Osteocyte (in vitro differentiated cells): ENCODE results near the gene GOLIM4. TPM values are rescaled to one million over a fixed set of nuclear protein-coding genes. Genes with fewer than 3 reads are reported as not detected.

Experiments used
- DNase-seq: peaks from one replicate; pipeline ENCODE4 v3.0.0; 2021; ENCODE audit warnings: mixed read lengths; ENCODE audit not compliant: unreplicated experiment; ENCODE audit errors: extremely low spot score
- H3K27ac Mint-ChIP-seq: one replicate; pipeline ENCODE4 v1.8.0; 2021; ENCODE audit warnings: mild to moderate bottlenecking, mixed read lengths; ENCODE audit not compliant: unreplicated experiment
- H3K27me3 Mint-ChIP-seq: one replicate; pipeline ENCODE4 v1.8.0; 2021; ENCODE audit warnings: mixed read lengths; ENCODE audit not compliant: unreplicated experiment
- H3K36me3 Mint-ChIP-seq: one replicate; pipeline ENCODE4 v1.8.0; 2021; ENCODE audit warnings: mixed read lengths; ENCODE audit not compliant: unreplicated experiment
- H3K4me1 Mint-ChIP-seq: one replicate; pipeline ENCODE4 v1.8.0; 2021; ENCODE audit warnings: mixed read lengths; ENCODE audit not compliant: unreplicated experiment
- H3K4me3 Mint-ChIP-seq: one replicate; pipeline ENCODE4 v1.8.0; 2021; ENCODE audit warnings: mild to moderate bottlenecking, moderate library complexity, mixed read lengths; ENCODE audit not compliant: unreplicated experiment
- H3K9me3 Mint-ChIP-seq: one replicate; pipeline ENCODE4 v1.8.0; 2021; ENCODE audit warnings: mixed read lengths; ENCODE audit not compliant: unreplicated experiment
- total RNA-seq: library from RNA; stranded (reverse); gene quantifications from 2 replicates; pipeline ENCODE4 v1.2.1, GENCODE V29; 2021
- TF ChIP-seq, protein P1 (sequence below): fragments of 200-600 bp; sonication (generic); IDR thresholded peaks from 2 replicates; pipeline ENCODE4 v1.5.0; 2021; ENCODE audit warnings: antibody characterized with exemption, mild to moderate bottlenecking, moderate library complexity

GOLIM4 gene
- total RNA-seq, 1 donor from 2014 or later: 40.5 TPM

- H3K4me3 Mint-ChIP-seq: no peak overlapping the region
Observed at GRCh38 chr3:167976516-167977361, 119.0 kb downstream of the GOLIM4 start.

DNA sequence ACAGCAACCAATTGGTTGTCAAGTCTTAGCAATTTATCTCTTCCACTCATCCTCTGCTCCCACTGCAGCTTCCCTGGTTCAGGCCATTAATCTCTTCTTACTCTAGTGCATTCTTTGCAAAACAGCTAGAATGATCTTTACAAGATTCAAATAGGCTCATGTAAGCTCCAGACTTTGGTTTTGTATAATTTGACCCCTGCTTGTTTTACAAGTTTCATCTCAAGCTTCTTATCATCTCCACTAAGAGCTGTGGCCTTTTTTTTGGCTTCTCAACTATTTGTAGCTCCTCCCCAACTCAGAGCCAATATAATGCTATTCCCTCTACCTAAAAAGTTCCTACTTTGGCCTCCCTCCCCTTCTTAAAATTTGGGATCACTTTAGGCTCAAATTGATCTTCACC lies 121.8 kb downstream of the GOLIM4 start:
- DNase-seq: no peak
- Mint-ChIP-seq H3K27me3 (peaks cover 14% of the 10 kb centered on the region), H3K4me1 (no peaks in the 10 kb centered on the region), H3K36me3 (no peaks in the 10 kb centered on the region), H3K4me3 (no peak overlapping the region), H3K27ac (no peak overlapping the region), H3K9me3 (no peaks in the 10 kb centered on the region)
- TF ChIP-seq, protein P1, sequence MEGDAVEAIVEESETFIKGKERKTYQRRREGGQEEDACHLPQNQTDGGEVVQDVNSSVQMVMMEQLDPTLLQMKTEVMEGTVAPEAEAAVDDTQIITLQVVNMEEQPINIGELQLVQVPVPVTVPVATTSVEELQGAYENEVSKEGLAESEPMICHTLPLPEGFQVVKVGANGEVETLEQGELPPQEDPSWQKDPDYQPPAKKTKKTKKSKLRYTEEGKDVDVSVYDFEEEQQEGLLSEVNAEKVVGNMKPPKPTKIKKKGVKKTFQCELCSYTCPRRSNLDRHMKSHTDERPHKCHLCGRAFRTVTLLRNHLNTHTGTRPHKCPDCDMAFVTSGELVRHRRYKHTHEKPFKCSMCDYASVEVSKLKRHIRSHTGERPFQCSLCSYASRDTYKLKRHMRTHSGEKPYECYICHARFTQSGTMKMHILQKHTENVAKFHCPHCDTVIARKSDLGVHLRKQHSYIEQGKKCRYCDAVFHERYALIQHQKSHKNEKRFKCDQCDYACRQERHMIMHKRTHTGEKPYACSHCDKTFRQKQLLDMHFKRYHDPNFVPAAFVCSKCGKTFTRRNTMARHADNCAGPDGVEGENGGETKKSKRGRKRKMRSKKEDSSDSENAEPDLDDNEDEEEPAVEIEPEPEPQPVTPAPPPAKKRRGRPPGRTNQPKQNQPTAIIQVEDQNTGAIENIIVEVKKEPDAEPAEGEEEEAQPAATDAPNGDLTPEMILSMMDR: no peak

More at GRCh38 chr3:167976516-167977361, 119.0 kb downstream of the GOLIM4 start:
- Mint-ChIP-seq H3K9me3 (no peaks in the 10 kb centered on the region), H3K27ac (no peak overlapping the region), H3K27me3 (peaks cover 9% of the 10 kb centered on the region), H3K4me1 (no peaks in the 10 kb centered on the region), H3K36me3 (no peaks in the 10 kb centered on the region)
- DNase-seq: no peak
- TF ChIP-seq, protein P1: no peak

DNA sequence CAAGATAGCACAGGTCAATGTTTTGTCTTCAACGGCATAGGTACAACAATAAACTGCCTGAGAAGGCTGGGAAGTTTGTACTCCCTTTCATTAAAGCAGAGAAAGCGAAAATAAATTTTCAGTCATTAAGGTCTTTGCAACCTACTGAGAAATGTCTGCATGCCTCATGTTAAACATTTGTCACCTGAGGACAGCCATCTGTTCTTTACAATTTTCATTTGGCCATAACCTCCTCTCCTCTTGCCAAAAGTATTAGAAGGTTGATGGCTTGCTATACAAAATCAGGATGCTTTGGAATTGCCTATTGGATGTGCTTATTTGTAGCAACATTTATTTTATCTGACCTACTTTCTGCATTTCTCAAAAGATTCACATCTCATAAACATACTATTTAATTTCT lies 122.7 kb downstream of the GOLIM4 start:
- H3K9me3 Mint-ChIP-seq: no peaks in the 10 kb centered on the region
- peaks cover 13% of the 10 kb centered on the region for H3K27me3 Mint-ChIP-seq
- no peak overlapping the region for H3K27ac Mint-ChIP-seq
- no peaks in the 10 kb centered on the region for H3K4me1 Mint-ChIP-seq
- no peak overlapping the region for H3K4me3 Mint-ChIP-seq
- TF ChIP-seq, protein P1: no peak
- DNase-seq: no peak
- no peaks in the 10 kb centered on the region for H3K36me3 Mint-ChIP-seq

DNA sequence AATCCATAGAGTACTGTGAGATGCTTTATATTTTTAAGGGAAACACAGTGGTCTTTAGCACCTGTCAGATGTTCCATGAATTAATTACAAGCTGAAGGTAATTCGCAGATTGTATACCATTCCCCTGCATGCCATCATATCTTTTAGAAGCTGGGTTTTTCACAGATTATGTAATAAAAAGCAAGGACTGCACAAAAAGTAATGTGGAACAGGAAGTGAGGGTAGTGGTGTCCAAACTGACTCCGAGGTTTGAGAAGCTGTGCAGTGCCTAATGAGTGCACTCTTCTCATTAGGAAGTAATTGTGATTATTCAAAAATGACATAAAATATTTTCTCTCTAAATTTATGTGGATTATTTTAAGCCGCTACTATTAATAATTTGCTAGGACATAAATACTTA lies 123.2 kb downstream of the GOLIM4 start:
- Mint-ChIP-seq H3K27ac (no peak overlapping the region), H3K4me1 (no peaks in the 10 kb centered on the region), H3K36me3 (no peaks in the 10 kb centered on the region), H3K9me3 (no peaks in the 10 kb centered on the region), H3K27me3 (peaks cover 16% of the 10 kb centered on the region), H3K4me3 (no peak overlapping the region)
- DNase-seq: no peak
- TF ChIP-seq, protein P1: no peak

GRCh38 chr3:167969548-167969947 lies 126.2 kb downstream of the GOLIM4 start:
- DNase-seq: no peak
- no peaks in the 10 kb centered on the region for H3K4me1 Mint-ChIP-seq
- H3K27ac Mint-ChIP-seq: no peak overlapping the region
- H3K27me3 Mint-ChIP-seq: peaks cover 17% of the 10 kb centered on the region
- TF ChIP-seq, protein P1: no peak
- no peaks in the 10 kb centered on the region for H3K36me3 Mint-ChIP-seq
- no peak overlapping the region for H3K4me3 Mint-ChIP-seq
- no peaks in the 10 kb centered on the region for H3K9me3 Mint-ChIP-seq
